HAP-1 (cell line): ENCODE data around the gene PES1.
"Not testable (repeated sequence)": the region's sequence is repeated elsewhere in the genome, so short reads cannot be mapped to it uniquely, and the experiment has no call there.

Experiments used
- DNase-seq, 2 experiments: peaks; one replicate each; pipeline ENCODE4 v3.0.0-alpha.2; 2016 to 2020; ENCODE audit warnings: low spot score in 2 of 2
- H3K27me3 ChIP-seq: fragments of 250-450 bp; sonication (Bioruptor Pico); 2 replicates; pipeline ENCODE4 v1.5.1; 2020; ENCODE audit warnings: low read depth, mild to moderate bottlenecking, moderate library complexity
- H3K36me3 ChIP-seq: fragments of 250-450 bp; sonication (Bioruptor Pico); replicated peaks from 2 replicates; pipeline ENCODE4 v1.5.1; 2020; ENCODE audit warnings: mild to moderate bottlenecking
- H3K4me1 ChIP-seq: fragments of 250-450 bp; sonication (Bioruptor Pico); 2 replicates; pipeline ENCODE4 v1.5.1; 2020; ENCODE audit warnings: mild to moderate bottlenecking
- H3K4me3 ChIP-seq: fragments of 250-450 bp; sonication (Bioruptor Pico); 2 replicates; pipeline ENCODE4 v1.5.1; 2020; ENCODE audit warnings: mild to moderate bottlenecking, moderate library complexity
- H3K9me3 ChIP-seq: fragments of 250-450 bp; sonication (Bioruptor Pico); 2 replicates; pipeline ENCODE4 v1.5.1; 2020; ENCODE audit warnings: mild to moderate bottlenecking, moderate library complexity
- in situ Hi-C: fragments of 300-500 bp; cut with MboI; formaldehyde crosslinking; loops from 3 replicates; pipeline ENCODE4 v1.14.3; 2020; ENCODE audit warnings: low sequenced_read_pairs, inconsistent platforms, mixed read lengths

The PES1 gene

GRCh38 chr22:30575859-30576258 is 15.9 kb downstream of the PES1 start:
- in situ Hi-C loops: no loop called here
- Histone ChIP-seq H3K36me3 (peaks cover 52% of the 10 kb centered on the region), H3K4me1 (no peaks in the 10 kb centered on the region), H3K4me3 (no peak overlapping the region), H3K9me3 (no peaks in the 10 kb centered on the region), H3K27me3 (peaks cover 4% of the 10 kb centered on the region; the same call in 1 of the 2 replicates)
- DNase-seq: no peak

GRCh38 chr22:30574997-30575671 is 16.6 kb downstream of the PES1 start:
- Histone ChIP-seq H3K36me3 (peaks cover 45% of the 10 kb centered on the region), H3K9me3 (no peaks in the 10 kb centered on the region), H3K4me1 (no peaks in the 10 kb centered on the region), H3K4me3 (no peak overlapping the region), H3K27me3 (peaks cover 4% of the 10 kb centered on the region; the same call in 1 of the 2 replicates)
- in situ Hi-C loops: no loop called here
- no peak for DNase-seq

- in situ Hi-C loops: no loop called here
- no peak for DNase-seq
- Histone ChIP-seq H3K36me3 (peaks cover 37% of the 10 kb centered on the region), H3K4me1 (no peaks in the 10 kb centered on the region), H3K9me3 (no peaks in the 10 kb centered on the region), H3K27me3 (peaks cover 4% of the 10 kb centered on the region; the same call in 1 of the 2 replicates), H3K4me3 (no peak within 1 kb of the TSS)
Measured at GRCh38 chr22:30574095-30574981, 17.4 kb downstream of the PES1 start, which contains the start of gene GAL3ST1. TSS of gene GAL3ST1 (minus strand) at chr22:30574665. CDS start at chr22:30557392, 17,273 bp downstream.

DNA sequence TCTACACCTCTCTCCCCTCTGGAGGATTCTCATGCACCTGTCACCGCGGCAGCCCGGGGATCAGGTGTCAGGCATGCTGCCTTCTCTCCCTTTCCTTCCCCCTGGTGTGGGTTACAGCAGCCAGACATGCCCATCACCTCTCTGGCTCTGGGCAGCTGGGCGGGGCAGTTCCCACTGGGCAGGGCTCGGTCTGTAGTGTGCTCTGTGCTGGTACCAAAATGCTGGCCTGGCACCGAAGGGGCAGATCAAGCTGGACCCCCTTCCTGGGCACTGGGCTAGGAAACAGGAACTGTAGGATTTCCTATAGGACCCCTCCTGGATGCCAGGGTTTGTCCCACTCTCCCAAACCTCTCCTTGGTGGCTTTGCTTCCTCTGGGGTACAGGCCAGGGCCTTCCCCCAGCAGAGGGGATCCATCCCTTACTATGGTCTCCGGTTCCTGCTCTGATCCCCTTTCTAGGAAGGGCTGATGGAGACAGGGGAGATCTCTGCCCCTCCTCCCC is 18.1 kb downstream of the PES1 start:
- peaks cover 30% of the 10 kb centered on the region for H3K36me3 ChIP-seq
- in situ Hi-C loops: no loop called here
- peaks cover 4% of the 10 kb centered on the region; the same call in 1 of the 2 replicates for H3K27me3 ChIP-seq
- no peaks in the 10 kb centered on the region for H3K9me3 ChIP-seq
- H3K4me3 ChIP-seq: no peak overlapping the region
- no peaks in the 10 kb centered on the region for H3K4me1 ChIP-seq
- DNase-seq: no peak

- Histone ChIP-seq H3K4me1 (no peaks in the 10 kb centered on the region), H3K9me3 (no peaks in the 10 kb centered on the region), H3K27me3 (peaks cover 4% of the 10 kb centered on the region; the same call in 1 of the 2 replicates), H3K36me3 (peaks cover 24% of the 10 kb centered on the region), H3K4me3 (no peak overlapping the region)
- in situ Hi-C loops: no loop called here
- no peak for DNase-seq
Measured at GRCh38 chr22:30572840-30573593, 18.7 kb downstream of the PES1 start.

GRCh38 chr22:30572210-30572609 is 19.5 kb downstream of the PES1 start:
- Histone ChIP-seq H3K9me3 (no peaks in the 10 kb centered on the region), H3K4me3 (no peak overlapping the region), H3K36me3 (peaks cover 16% of the 10 kb centered on the region), H3K4me1 (no peaks in the 10 kb centered on the region), H3K27me3 (peaks cover 4% of the 10 kb centered on the region; the same call in 1 of the 2 replicates)
- in situ Hi-C loops: no loop called here
- no peak for DNase-seq

DNA sequence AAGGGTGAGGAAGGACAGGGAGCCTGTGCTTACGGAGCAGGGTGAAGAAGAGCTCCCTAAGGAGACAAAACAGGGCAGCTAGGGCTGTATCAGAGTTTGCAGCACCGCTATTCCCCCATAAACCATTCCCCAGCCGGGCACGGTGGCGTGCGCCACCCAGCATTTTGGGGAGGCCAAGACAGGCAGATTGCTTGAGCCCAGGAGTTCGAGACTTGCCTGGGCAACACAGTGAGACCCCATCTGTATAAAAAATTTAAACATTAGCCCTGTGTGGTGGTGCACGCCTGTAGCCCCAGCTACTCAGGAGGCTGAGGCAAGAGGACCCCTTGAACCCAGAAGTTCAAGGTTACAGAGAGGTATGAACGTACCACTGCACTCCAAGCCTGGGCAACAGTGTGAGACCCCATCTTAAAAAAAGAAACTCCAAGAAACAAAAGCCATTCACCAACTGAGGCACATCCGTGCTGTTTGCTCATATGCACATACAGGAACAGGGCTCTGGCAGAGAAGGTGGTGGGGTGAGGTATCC is 22.0 kb downstream of the PES1 start:
- peaks cover 4% of the 10 kb centered on the region; the same call in 1 of the 2 replicates for H3K27me3 ChIP-seq
- no peaks in the 10 kb centered on the region for H3K4me1 ChIP-seq
- DNase-seq: no peak
- no peaks in the 10 kb centered on the region for H3K36me3 ChIP-seq
- in situ Hi-C loops: no loop called here
- H3K4me3 ChIP-seq: no peak overlapping the region
- H3K9me3 ChIP-seq: no peaks in the 10 kb centered on the region

GRCh38 chr22:30568137-30568805 is 23.4 kb downstream of the PES1 start:
- Histone ChIP-seq H3K27me3 (peaks cover 4% of the 10 kb centered on the region; the same call in 1 of the 2 replicates), H3K4me3 (no peak overlapping the region), H3K9me3 (no peaks in the 10 kb centered on the region), H3K4me1 (no peaks in the 10 kb centered on the region), H3K36me3 (no peaks in the 10 kb centered on the region)
- DNase-seq: no peak
- in situ Hi-C loops: no loop called here

DNA sequence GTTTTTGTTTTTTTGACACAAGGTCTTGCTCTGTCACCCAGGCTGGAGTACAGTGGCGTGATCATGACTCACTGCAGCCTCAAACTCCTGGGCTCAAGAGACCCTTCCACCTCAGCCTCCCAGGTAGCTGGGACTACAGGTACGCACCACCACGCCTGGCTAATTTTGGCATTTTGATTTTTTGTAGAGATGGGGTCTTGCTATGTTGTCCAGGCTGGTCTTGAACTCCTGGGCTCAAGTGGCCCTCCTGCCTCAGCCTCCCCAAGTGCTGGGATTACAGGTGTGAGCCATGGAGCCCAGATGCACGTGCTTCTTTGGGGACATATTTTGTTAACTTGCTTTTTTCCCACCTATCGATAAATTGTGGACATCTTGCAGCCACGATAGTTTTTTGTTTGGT is 24.4 kb downstream of the PES1 start:
- in situ Hi-C loops, H3K27me3 ChIP-seq, H3K4me1 ChIP-seq, H3K9me3 ChIP-seq, DNase-seq, H3K4me3 ChIP-seq, H3K36me3 ChIP-seq: not testable (repeated sequence)

DNA sequence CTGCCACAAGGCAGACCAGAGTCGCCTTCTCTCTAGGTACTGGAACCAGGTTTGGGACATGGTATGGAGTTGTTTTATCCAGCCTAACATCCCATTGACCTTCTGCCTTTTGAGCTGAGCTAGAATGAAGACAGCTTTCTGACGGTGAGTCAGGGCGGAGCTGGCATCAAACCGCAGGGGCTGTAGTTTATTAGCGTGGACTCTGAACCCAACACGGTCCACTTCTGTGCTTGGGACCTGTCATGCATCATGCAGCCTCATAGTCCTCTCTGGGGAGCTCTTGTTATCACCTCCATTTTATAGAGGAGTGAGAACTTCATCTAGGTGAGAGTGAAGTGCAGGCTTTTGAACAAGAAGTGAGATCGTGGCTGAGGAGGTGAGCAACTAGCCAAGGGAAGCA is 25.6 kb downstream of the PES1 start:
- in situ Hi-C loops: no loop called here
- H3K9me3 ChIP-seq: no peaks in the 10 kb centered on the region
- DNase-seq: no peak
- peaks cover under 1% of the 10 kb centered on the region; the same call in 1 of the 2 replicates for H3K27me3 ChIP-seq
- no peak overlapping the region for H3K4me3 ChIP-seq
- no peaks in the 10 kb centered on the region for H3K36me3 ChIP-seq
- no peaks in the 10 kb centered on the region for H3K4me1 ChIP-seq

- in situ Hi-C loops: no loop called here
- no peak for DNase-seq
Measured at GRCh38 chr22:30565341-30565740, 26.4 kb downstream of the PES1 start.

GRCh38 chr22:30564761-30565119 is 27.0 kb downstream of the PES1 start:
- Histone ChIP-seq H3K36me3 (no peaks in the 10 kb centered on the region), H3K4me3 (no peak overlapping the region), H3K27me3 (no peaks in the 10 kb centered on the region), H3K9me3 (no peaks in the 10 kb centered on the region), H3K4me1 (no peaks in the 10 kb centered on the region)
- DNase-seq: no peak
- in situ Hi-C loops: no loop called here

More at GRCh38 chr22:30565341-30565740, 26.4 kb downstream of the PES1 start:
- Histone ChIP-seq H3K4me3 (no peak overlapping the region), H3K4me1 (no peaks in the 10 kb centered on the region), H3K9me3 (no peaks in the 10 kb centered on the region), H3K27me3 (no peaks in the 10 kb centered on the region; the same call in 1 of the 2 replicates), H3K36me3 (no peaks in the 10 kb centered on the region)
